GM19395 (cell line): ENCODE data around the gene NFIA.

Experiments
- ATAC-seq: cut with Tn5 transposase; IDR thresholded peaks from one replicate; pipeline ENCODE4 v1.9.1; 2021; ENCODE audit warnings: mild to moderate bottlenecking, moderate library complexity; ENCODE audit not compliant: unreplicated experiment

NFIA gene

GRCh38 chr1:61322769-61323168 lies 240.4 kb downstream of the NFIA start:
- ATAC-seq = no peak

GRCh38 chr1:61323681-61324328 lies 241.4 kb downstream of the NFIA start:
- no peak for ATAC-seq

GRCh38 chr1:61326713-61327112 lies 244.4 kb downstream of the NFIA start:
- no peak for ATAC-seq

- no peak for ATAC-seq
Measured at GRCh38 chr1:61327436-61327835, 245.1 kb downstream of the NFIA start.

GRCh38 chr1:61329556-61329955 lies 247.2 kb downstream of the NFIA start:
- ATAC-seq = no peak

- no peak for ATAC-seq
Measured at GRCh38 chr1:61330018-61330417, 247.7 kb downstream of the NFIA start.

GRCh38 chr1:61330571-61330970 lies 248.2 kb downstream of the NFIA start:
- ATAC-seq = no peak

GRCh38 chr1:61332196-61332753 lies 249.9 kb downstream of the NFIA start:
- peak; percentile 99 for ATAC-seq

- ATAC-seq = no peak
Measured at GRCh38 chr1:61332796-61333195, 250.4 kb downstream of the NFIA start.

GRCh38 chr1:61334718-61335589 lies 252.6 kb downstream of the NFIA start:
- ATAC-seq = no peak

- no peak for ATAC-seq
Measured at GRCh38 chr1:61337037-61337436, 254.7 kb downstream of the NFIA start.

GRCh38 chr1:61337441-61337951 lies 255.1 kb downstream of the NFIA start:
- no peak for ATAC-seq

GRCh38 chr1:61337981-61338848 lies 255.9 kb downstream of the NFIA start:
- ATAC-seq = no peak

GRCh38 chr1:61338899-61339298 lies 256.5 kb downstream of the NFIA start:
- no peak for ATAC-seq

GRCh38 chr1:61341426-61341825 lies 259.1 kb downstream of the NFIA start:
- no peak for ATAC-seq

- no peak for ATAC-seq
Measured at GRCh38 chr1:61343734-61344420, 261.5 kb downstream of the NFIA start.

- no peak for ATAC-seq
Measured at GRCh38 chr1:61344696-61345095, 262.3 kb downstream of the NFIA start.

GRCh38 chr1:61348025-61348665 lies 265.8 kb downstream of the NFIA start:
- no peak for ATAC-seq

GRCh38 chr1:61352845-61353435 lies 270.6 kb downstream of the NFIA start:
- no peak for ATAC-seq
